GM12873 (cell line): ENCODE data around the gene ZNF248.

Experiments used
- CTCF ChIP-seq: IDR thresholded peaks from 2 replicates; pipeline ENCODE4 v1.5.1; 2012; ENCODE audit warnings: low read depth, mild to moderate bottlenecking, moderate library complexity, low read length, control low read depth; ENCODE audit not compliant: insufficient read depth; ENCODE audit errors: missing control alignments

ZNF248 gene

GRCh38 chr10:37760817-37761216 lies 96.6 kb downstream of the ZNF248 start:
- TF ChIP-seq CTCF = no peak

GRCh38 chr10:37758074-37758473 lies 99.3 kb downstream of the ZNF248 start:
- no peak for TF ChIP-seq CTCF

GRCh38 chr10:37754538-37755323 lies 102.7 kb downstream of the ZNF248 start:
- TF ChIP-seq CTCF = peak; percentile 57

GRCh38 chr10:37752334-37752875 lies 105.0 kb downstream of the ZNF248 start:
- TF ChIP-seq CTCF = peak; percentile 5

- TF ChIP-seq CTCF = no peak
These were observed 109.2 kb downstream of the ZNF248 start for GRCh38 chr10:37748170-37748569.

- no peak for TF ChIP-seq CTCF
These were observed 110.3 kb downstream of the ZNF248 start for GRCh38 chr10:37747081-37747480.

- no peak for TF ChIP-seq CTCF
These were observed 115.6 kb downstream of the ZNF248 start for GRCh38 chr10:37741831-37742230.
